KOPT-K1 (cell line): Measurements from ENCODE around the gene ARHGAP30.
A peak's percentile ranks its signal among the peaks of the same experiment; 100 is the strongest.
"Not testable (repeated sequence)": the region's sequence is repeated elsewhere in the genome, so short reads cannot be mapped to it uniquely, and the experiment has no call there.

Experiments
- H3K27ac ChIP-seq: fragments of 200-600 bp; sonication (generic); 2 replicates; pipeline ENCODE4 v1.5.1; 2016; ENCODE audit warnings: antibody characterized with exemption, mild to moderate bottlenecking, low read depth, low read length; ENCODE audit not compliant: poor library complexity, severe bottlenecking
- H3K36me3 ChIP-seq: fragments of 200-600 bp; sonication (generic); 2 replicates; pipeline ENCODE4 v1.5.1; 2017; ENCODE audit warnings: antibody characterized with exemption, mild to moderate bottlenecking, low read length, moderate library complexity; ENCODE audit not compliant: insufficient read depth
- H3K9me3 ChIP-seq: fragments of 200-600 bp; sonication (generic); 2 replicates; pipeline ENCODE4 v1.5.1; 2017; ENCODE audit warnings: antibody characterized with exemption, low read length, mild to moderate bottlenecking; ENCODE audit not compliant: insufficient read depth, poor library complexity, severe bottlenecking

The ARHGAP30 gene

GRCh38 chr1:161069731-161070270, at the start of gene ARHGAP30:
Gene ARHGAP30 (minus strand): TSS chr1:161069891. CDS start chr1:161069624, 267 bp downstream.
- Histone ChIP-seq H3K36me3 (peaks cover 14% of the 10 kb centered on the region), H3K27ac (peak within 1 kb of the TSS; percentile 98), H3K9me3 (no peaks in the 10 kb centered on the region)

- Histone ChIP-seq H3K9me3 (no peaks in the 10 kb centered on the region), H3K36me3 (peaks cover 60% of the 10 kb centered on the region), H3K27ac (peak within 1 kb of the TSS; percentile 85)
Observed at GRCh38 chr1:161117759-161118581, 48.3 kb upstream of the ARHGAP30 start, which contains the start of the genes NIT1 and PFDN2. Gene NIT1 (plus strand): TSS chr1:161118105. CDS start chr1:161118177, 72 bp downstream. Gene PFDN2 (minus strand): TSS chr1:161118037. CDS start chr1:161118026, 11 bp downstream.

- H3K9me3 ChIP-seq, H3K27ac ChIP-seq: not testable (repeated sequence)
- peaks cover 40% of the 10 kb centered on the region for H3K36me3 ChIP-seq
Observed at GRCh38 chr1:161115961-161116360, 46.3 kb upstream of the ARHGAP30 start.

- Histone ChIP-seq H3K27ac (no peak overlapping the region), H3K36me3 (peaks cover 32% of the 10 kb centered on the region), H3K9me3 (no peaks in the 10 kb centered on the region)
Observed at GRCh38 chr1:161115132-161115711, 45.5 kb upstream of the ARHGAP30 start.

- Histone ChIP-seq H3K27ac (no peak overlapping the region), H3K9me3 (no peaks in the 10 kb centered on the region), H3K36me3 (peaks cover 32% of the 10 kb centered on the region)
Observed at GRCh38 chr1:161114556-161114955, 44.9 kb upstream of the ARHGAP30 start.

GRCh38 chr1:161113915-161114314, 44.2 kb upstream of the ARHGAP30 start:
- H3K9me3 ChIP-seq: no peaks in the 10 kb centered on the region
- H3K36me3 ChIP-seq: peaks cover 30% of the 10 kb centered on the region
- no peak overlapping the region for H3K27ac ChIP-seq

- peaks cover 37% of the 10 kb centered on the region for H3K36me3 ChIP-seq
- no peak overlapping the region for H3K27ac ChIP-seq
- no peaks in the 10 kb centered on the region for H3K9me3 ChIP-seq
Observed at GRCh38 chr1:161111527-161111926, 41.8 kb upstream of the ARHGAP30 start.

GRCh38 chr1:161111117-161111516, 41.4 kb upstream of the ARHGAP30 start:
- Histone ChIP-seq H3K27ac (no peak overlapping the region), H3K36me3 (peaks cover 41% of the 10 kb centered on the region)

GRCh38 chr1:161106431-161106830, 36.7 kb upstream of the ARHGAP30 start:
- Histone ChIP-seq H3K9me3 (no peaks in the 10 kb centered on the region), H3K27ac (no peak overlapping the region), H3K36me3 (peaks cover 43% of the 10 kb centered on the region)

More at GRCh38 chr1:161111117-161111516, 41.4 kb upstream of the ARHGAP30 start:
- no peaks in the 10 kb centered on the region for H3K9me3 ChIP-seq

GRCh38 chr1:161100556-161100955, 30.9 kb upstream of the ARHGAP30 start:
- Histone ChIP-seq H3K9me3 (no peaks in the 10 kb centered on the region), H3K27ac (no peak overlapping the region), H3K36me3 (peaks cover 43% of the 10 kb centered on the region)

- peaks cover 43% of the 10 kb centered on the region for H3K36me3 ChIP-seq
- H3K27ac ChIP-seq: no peak overlapping the region
- no peaks in the 10 kb centered on the region for H3K9me3 ChIP-seq
Observed at GRCh38 chr1:161099090-161099802, 29.6 kb upstream of the ARHGAP30 start.

GRCh38 chr1:161098210-161099068, 28.7 kb upstream of the ARHGAP30 start, which contains the start of gene KLHDC9:
Gene KLHDC9 (plus strand): TSS chr1:161098361. CDS start chr1:161098536, 175 bp downstream.
- Histone ChIP-seq H3K27ac (no peak within 1 kb of the TSS), H3K9me3 (no peaks in the 10 kb centered on the region), H3K36me3 (peaks cover 43% of the 10 kb centered on the region)

- Histone ChIP-seq H3K27ac (no peak overlapping the region), H3K9me3 (no peaks in the 10 kb centered on the region), H3K36me3 (peaks cover 26% of the 10 kb centered on the region)
Observed at GRCh38 chr1:161096530-161096929, 26.8 kb upstream of the ARHGAP30 start.

- Histone ChIP-seq H3K9me3 (no peaks in the 10 kb centered on the region), H3K36me3 (peaks cover 21% of the 10 kb centered on the region), H3K27ac (no peak overlapping the region)
Observed at GRCh38 chr1:161096015-161096414, 26.3 kb upstream of the ARHGAP30 start.
